MV-4-11 (cell line): ENCODE data around the gene TXK.

Experiments
- DNase-seq: peaks from one replicate; lab custom pipeline; 2025; lab: John Stamatoyannopoulos, UW

TXK gene

GRCh38 chr4:48137846-48138245 is 3.8 kb upstream of the TXK start:
- DNase-seq: no peak

- DNase-seq: peak; percentile 46
These were observed 381 bp downstream of the TXK start for GRCh38 chr4:48133669-48134068.

- no peak for DNase-seq
These were observed 2.3 kb downstream of the TXK start for GRCh38 chr4:48131736-48132135.

GRCh38 chr4:48130100-48130499 is 4.0 kb downstream of the TXK start:
- no peak for DNase-seq

GRCh38 chr4:48129307-48130014 is 4.6 kb downstream of the TXK start:
- peak; percentile 63 for DNase-seq

- DNase-seq: peak; percentile 98
These were observed 6.2 kb downstream of the TXK start for GRCh38 chr4:48127682-48128404.

GRCh38 chr4:48127231-48127630 is 6.8 kb downstream of the TXK start:
- DNase-seq: no peak

- no peak for DNase-seq
These were observed 7.4 kb downstream of the TXK start for GRCh38 chr4:48126621-48127020.

GRCh38 chr4:48124870-48125269 is 9.2 kb downstream of the TXK start:
- DNase-seq: no peak

- DNase-seq: no peak
These were observed 11.3 kb downstream of the TXK start for GRCh38 chr4:48122756-48123155.

GRCh38 chr4:48121180-48121579 is 12.9 kb downstream of the TXK start:
- no peak for DNase-seq

- no peak for DNase-seq
These were observed 13.9 kb downstream of the TXK start for GRCh38 chr4:48120132-48120531.

GRCh38 chr4:48119646-48120045 is 14.4 kb downstream of the TXK start:
- DNase-seq: no peak

GRCh38 chr4:48118081-48118480 is 16.0 kb downstream of the TXK start:
- DNase-seq: no peak

- DNase-seq: no peak
These were observed 17.5 kb downstream of the TXK start for GRCh38 chr4:48116582-48116981.

GRCh38 chr4:48114412-48114811 is 19.6 kb downstream of the TXK start:
- no peak for DNase-seq

- no peak for DNase-seq
These were observed 21.9 kb downstream of the TXK start for GRCh38 chr4:48112017-48112667.

GRCh38 chr4:48110452-48110978 is 23.5 kb downstream of the TXK start:
- DNase-seq: no peak

GRCh38 chr4:48109413-48110263 is 24.4 kb downstream of the TXK start:
- peak; percentile 28 for DNase-seq

GRCh38 chr4:48108309-48109073 is 25.6 kb downstream of the TXK start:
- no peak for DNase-seq

- no peak for DNase-seq
These were observed 28.8 kb downstream of the TXK start for GRCh38 chr4:48105230-48105629.
